Eye (tissue), 1 donor: ENCODE results near the gene TMEM130.

Experiments
- DNase-seq: peaks from one replicate; pipeline ENCODE4 v3.0.0-alpha.2; 2015

The TMEM130 gene, protein sequence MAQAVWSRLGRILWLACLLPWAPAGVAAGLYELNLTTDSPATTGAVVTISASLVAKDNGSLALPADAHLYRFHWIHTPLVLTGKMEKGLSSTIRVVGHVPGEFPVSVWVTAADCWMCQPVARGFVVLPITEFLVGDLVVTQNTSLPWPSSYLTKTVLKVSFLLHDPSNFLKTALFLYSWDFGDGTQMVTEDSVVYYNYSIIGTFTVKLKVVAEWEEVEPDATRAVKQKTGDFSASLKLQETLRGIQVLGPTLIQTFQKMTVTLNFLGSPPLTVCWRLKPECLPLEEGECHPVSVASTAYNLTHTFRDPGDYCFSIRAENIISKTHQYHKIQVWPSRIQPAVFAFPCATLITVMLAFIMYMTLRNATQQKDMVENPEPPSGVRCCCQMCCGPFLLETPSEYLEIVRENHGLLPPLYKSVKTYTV

GRCh38 chr7:98869597-98870120 lies at the start of gene TMEM130:
Gene TMEM130 (minus strand): TSS chr7:98870014. CDS start chr7:98869861, 153 bp downstream.
- peak; percentile 70 for DNase-seq

DNA sequence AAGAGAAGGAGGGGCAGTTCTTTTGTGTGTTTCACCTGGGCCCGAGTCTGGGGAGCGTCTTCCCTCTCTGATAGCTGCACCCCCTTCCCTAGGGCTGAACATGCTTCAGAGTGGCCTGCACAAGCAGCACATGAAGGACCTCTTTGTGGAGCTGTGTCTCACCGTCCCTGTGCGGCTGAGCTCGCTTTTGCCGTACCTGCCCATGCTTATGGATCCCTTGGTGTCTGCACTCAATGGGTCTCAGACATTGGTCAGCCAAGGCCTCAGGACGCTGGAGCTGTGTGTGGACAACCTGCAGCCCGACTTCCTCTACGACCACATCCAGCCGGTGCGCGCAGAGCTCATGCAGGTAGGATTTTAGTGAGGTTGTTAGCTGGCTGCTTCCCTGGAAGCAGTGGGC lies 47.5 kb upstream of the TMEM130 start:
- DNase-seq: no peak

- no peak for DNase-seq
These were observed 43.8 kb upstream of the TMEM130 start for GRCh38 chr7:98913612-98914011.

GRCh38 chr7:98913026-98913425 lies 43.2 kb upstream of the TMEM130 start:
- no peak for DNase-seq

- DNase-seq: peak; percentile 26
These were observed 42.1 kb upstream of the TMEM130 start for GRCh38 chr7:98911916-98912315.

DNA sequence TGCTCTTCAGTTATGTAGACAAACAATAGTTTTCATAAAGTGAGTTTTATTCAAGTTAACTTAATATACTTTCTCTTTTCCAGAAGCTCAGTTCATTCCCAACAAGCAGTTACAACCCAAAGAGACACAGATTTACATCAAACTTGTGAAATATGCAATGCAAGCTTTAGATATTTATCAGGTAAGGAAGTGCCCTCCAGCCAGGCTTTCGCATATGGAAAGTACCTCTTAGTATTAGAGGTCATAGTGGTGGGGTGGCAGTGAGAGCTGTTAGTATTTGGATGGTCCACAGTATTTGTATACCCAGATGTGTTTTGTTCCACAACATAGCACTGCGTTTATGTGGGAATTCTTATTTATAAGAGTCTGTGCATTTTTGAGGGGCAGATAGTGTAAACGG lies 40.6 kb upstream of the TMEM130 start:
- DNase-seq: no peak

- DNase-seq: no peak
These were observed 39.7 kb upstream of the TMEM130 start for GRCh38 chr7:98909487-98909886.

DNA sequence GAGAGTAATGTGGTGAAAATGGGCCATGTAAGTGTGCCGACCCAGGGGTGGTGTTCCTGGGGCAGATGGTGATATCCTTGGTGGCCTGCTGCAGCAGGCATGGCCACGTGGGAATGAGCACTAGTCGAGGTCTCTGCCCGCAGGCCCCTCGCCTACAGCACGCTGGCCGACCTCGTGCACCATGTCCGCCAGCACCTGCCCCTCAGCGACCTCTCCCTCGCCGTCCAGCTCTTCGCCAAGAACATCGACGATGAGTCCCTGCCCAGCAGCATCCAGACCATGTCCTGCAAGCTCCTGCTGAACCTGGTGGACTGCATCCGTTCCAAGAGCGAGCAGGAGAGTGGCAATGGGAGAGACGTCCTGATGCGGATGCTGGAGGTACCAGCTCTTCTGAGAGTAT lies 38.8 kb upstream of the TMEM130 start:
- no peak for DNase-seq

DNA sequence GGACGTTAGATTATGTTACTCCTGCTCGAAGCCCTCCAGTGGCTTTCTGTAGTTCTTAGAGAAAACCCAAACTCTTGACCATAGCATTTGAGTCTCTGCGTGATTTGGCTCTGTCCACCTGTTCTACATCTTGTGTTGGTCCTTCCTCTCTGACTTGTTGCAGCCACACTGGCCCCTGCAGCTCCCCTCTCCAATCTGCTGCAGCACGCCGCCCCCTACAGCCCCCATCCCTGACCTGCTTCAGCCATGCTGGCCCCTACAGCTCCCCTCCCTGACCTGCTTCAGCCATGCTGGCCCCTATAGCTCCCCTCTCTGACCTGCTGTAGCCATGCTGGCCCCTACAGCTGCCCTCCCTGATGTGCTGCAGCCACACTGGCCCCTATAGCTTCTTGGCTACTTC lies 37.8 kb upstream of the TMEM130 start:
- DNase-seq: no peak

DNA sequence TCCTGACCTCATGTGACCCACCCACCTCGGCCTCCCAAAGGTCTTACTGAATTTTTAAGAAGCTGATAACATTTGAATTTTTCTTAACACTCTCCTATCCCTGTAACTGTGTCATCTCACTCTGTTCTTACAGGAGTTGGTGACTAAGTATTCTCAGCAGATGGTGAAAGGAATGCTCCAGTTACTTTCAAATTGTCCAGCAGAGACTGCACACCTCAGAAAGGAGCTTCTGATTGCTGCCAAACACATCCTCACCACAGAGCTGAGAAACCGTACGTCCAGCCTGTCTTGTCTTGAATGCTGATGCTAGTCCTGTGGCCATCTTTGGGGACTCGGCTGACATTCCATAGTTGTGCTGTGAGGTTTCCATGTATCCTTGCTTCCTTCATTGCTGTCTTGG lies 33.4 kb upstream of the TMEM130 start:
- DNase-seq: no peak

DNA sequence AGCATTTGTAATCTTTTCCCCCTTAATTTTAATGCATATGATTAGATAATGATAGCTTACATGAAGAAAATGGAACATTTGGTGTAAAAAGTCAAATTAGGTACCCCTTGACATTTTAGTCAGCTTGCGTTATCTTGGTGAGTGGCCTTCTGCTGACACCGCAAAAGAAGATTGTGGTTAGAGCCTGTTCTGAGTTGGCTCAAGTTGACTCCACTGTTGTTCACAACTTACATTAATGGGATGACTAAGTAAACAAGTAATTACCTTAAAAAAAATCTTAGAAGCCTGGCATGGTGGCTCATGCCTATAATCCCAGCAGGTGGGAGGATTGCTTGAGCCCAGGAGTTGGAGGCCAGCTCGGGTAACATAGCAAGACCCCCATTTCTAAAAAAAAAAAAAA lies 32.7 kb upstream of the TMEM130 start:
- DNase-seq: no peak

DNA sequence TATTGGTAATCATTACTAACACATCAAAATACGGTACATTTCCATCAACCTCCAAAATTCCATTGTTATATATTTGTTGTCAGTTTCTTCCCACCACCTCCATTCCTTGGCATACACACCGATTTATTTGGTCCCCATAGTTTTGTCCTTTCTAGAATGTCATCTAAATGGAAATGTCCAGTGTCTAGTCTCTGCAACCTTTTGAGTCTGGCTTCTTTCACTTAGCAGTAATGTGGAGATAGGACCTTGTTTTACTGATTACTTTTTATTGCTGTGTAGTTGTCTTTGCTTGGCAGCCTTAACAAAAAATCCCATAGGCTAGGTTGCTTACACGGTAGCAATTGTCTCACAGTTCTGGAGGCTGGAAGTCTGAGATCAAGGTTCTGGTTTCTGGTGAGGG lies 31.0 kb upstream of the TMEM130 start:
- DNase-seq: no peak

GRCh38 chr7:98899816-98900215 lies 30.0 kb upstream of the TMEM130 start:
- no peak for DNase-seq

GRCh38 chr7:98892609-98893008 lies 22.8 kb upstream of the TMEM130 start:
- no peak for DNase-seq

DNA sequence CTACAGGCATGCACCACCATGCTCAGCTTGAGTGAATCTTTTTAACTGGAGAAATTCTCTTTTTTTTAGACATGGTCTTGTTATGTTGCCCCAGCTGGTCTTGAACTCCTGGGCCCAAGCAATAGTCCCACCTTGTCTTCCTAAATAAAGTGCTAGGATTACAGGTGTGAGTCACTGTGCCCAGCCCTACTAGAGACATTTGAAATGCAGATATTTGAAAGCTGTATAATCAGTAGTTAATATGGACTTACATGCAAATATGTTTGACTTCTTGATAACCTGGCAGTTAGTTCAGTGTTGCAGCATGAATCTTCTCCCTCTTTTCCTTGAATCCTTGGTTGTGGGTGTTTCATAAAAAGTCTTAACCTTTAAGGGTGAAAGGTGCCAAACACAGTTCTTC lies 17.2 kb upstream of the TMEM130 start:
- no peak for DNase-seq

DNA sequence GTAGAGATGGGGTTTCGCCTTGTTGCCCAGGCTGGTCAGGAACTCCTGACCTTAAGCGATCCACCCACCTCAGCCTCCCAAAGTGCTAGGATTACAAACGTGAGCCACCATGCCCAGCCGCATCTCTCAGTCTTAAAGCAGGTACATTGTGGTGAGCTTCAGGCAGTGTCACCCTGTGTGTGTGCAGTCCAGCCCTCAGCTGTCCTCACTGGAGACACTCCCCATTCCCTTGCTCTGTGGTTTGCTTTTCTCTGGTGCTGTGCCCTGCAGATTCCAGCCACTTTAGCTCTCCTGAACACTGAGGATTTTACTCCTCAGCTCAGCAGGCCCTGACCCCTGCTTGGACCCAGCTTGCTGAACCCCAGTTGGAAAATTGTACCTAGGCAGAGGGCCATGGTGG lies 14.6 kb upstream of the TMEM130 start:
- DNase-seq: no peak

DNA sequence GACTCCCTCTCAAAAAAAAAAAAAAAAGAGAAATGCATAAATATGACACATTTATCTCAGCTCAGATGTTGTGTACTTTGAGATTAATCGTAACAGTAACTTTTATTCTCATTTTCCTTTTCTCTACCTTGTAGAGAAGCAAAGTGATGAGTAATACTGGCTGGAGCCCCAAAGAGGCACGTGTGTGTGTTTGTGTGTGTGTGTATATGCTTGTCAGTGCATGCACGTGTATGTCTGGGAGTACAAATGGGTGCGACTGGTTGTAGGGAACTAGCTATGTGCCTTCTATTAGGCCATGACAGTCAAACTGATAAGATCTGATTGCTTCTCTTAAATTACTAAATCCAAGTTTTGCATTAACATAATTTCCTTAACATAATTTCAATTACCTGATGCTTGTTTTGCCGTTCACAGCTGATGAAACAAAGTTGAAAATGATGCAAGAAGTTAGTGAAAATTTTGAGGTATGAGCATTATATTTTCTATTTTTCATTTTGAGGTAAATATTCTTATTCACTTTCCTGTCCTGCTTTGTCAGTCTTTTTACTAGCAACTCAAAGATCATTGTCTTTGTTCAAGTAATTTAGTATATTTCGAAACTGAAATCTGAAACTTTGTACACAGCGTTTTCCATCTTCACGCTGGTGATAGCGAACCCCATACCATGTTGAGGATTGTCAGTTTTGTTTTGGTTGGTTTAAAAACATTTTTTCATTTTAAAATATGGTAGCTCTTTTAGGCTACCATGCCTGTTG lies 11.9 kb upstream of the TMEM130 start:
- no peak for DNase-seq

GRCh38 chr7:98880485-98880884 lies 10.7 kb upstream of the TMEM130 start:
- no peak for DNase-seq

GRCh38 chr7:98879979-98880315 lies 10.1 kb upstream of the TMEM130 start:
- no peak for DNase-seq

DNA sequence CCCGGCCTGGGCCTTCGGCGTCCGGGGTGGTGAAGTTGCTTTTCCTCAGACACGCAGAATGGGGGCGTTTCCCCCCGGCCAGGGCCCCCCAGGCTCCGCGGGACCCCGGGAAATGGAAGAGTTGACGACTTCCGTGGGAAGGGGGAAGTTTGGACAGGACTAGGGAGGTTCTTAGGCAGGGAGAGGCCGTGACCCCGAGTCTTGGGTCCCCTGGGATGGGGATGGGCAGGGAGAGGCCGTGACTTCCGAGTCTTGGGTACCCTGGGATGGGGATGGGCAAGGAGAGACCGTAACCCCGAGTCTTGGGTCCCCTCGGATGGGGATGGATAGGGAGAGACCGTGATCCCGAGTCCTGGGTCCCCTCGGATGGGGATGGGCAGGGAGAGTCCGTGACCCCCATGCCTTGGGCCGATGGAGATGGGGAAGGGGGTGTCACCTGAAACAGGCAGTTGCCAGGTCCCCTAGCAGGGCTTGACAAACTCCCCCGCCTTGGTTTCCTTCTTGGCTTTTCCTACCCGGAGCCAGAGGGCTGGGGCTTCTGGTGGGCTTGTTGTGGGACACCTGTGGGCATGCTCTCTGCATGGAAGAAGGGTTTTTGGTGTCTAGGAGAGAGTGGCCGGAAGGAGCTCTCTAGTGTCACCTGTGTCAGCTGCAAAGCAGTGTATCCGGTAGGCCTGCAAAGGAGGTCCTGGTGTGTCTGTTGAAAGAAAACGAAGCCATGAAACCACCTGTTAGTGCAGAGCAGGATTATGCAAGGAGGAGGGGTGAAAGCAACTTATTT lies 9.6 kb upstream of the TMEM130 start:
- DNase-seq: peak; percentile 30

DNA sequence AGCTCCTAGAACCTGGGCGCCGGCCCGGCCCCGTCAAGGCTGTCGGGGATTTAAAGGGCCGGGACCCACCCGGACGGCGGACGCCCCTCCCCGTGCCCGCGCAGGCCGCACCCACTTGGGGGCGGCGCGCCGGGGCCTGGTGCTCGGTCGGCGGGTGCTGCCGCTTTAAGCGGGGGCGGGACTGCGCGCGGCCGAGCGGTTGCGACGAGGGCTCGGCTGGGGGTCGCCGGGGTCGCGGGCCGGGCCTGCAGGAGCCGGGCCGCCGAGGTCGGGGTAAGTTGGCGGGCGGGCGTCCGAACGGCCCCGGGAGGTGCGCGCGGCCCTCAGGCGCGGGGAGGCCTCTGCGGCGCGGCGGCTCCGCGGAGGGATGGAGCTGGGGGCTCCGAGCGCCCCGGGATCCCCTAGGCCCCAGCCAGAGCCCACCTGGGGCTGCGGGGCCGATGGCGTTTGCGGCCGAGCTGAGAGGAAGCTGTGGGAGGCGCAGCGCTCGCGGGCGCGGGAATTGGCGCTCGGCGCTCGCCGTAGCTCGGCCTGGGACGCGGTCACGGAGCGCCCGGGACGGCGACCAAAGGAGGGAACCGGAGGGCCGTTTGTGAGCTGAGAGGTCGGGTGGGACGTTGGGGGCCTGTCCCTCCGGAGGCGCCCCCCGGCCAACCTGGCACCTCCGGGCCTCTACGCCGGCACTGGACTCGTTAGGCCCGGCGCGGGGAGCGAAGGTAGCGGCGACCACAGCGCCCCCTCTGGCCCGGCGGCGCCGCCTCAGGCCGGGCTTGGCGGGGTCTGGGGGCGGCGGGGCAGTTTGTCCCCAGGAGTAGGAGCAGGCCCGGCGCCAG lies 8.8 kb upstream of the TMEM130 start, which contains the start of gene TRRAP:
Gene TRRAP, plus strand, starts transcription at position 168 of the 833 bp plus-strand sequence. CDS start 2,619 bp downstream, outside the sequence.
- peak; percentile 86 for DNase-seq

- DNase-seq: no peak
These were observed 8.0 kb upstream of the TMEM130 start for GRCh38 chr7:98877692-98878364.
